HG02642 (cell line): ENCODE results near the gene DOCK6.

Source experiments
- ATAC-seq: cut with Tn5 transposase; IDR thresholded peaks from one replicate; pipeline ENCODE4 v1.9.1; 2021; ENCODE audit warnings: mild to moderate bottlenecking; ENCODE audit not compliant: unreplicated experiment, poor library complexity

DOCK6 gene

GRCh38 chr19:11274533-11275086 lies 12.3 kb upstream of the DOCK6 start:
- no peak for ATAC-seq

GRCh38 chr19:11273989-11274388 lies 11.7 kb upstream of the DOCK6 start:
- no peak for ATAC-seq

DNA sequence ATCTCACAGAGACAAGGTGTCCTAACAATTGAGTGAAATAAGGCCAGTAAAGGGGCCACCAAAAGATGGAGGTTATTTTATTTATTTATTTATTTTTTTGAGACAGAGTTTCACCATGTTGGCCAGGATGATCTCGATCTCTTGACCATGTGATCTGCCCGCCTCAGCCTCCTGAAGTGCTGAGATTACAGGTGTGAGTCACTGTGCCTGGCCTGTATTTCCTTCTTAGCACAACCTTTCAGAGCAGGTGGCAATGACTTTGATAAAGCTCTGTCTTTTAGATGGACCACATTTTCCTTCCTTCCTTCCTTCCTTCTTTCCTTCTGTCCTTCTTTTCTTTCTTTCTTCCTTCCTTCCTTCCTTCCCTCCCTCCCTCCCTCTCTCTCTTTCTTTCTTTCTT lies 11.0 kb upstream of the DOCK6 start:
- no peak for ATAC-seq

- no peak for ATAC-seq
Observed at GRCh38 chr19:11269408-11269807, 7.1 kb upstream of the DOCK6 start.

- ATAC-seq: no peak
Observed at GRCh38 chr19:11268783-11269267, 6.5 kb upstream of the DOCK6 start.

GRCh38 chr19:11267316-11268085 lies 5.2 kb upstream of the DOCK6 start:
- ATAC-seq: no peak

- no peak for ATAC-seq
Observed at GRCh38 chr19:11265785-11266236, 3.5 kb upstream of the DOCK6 start.

DNA sequence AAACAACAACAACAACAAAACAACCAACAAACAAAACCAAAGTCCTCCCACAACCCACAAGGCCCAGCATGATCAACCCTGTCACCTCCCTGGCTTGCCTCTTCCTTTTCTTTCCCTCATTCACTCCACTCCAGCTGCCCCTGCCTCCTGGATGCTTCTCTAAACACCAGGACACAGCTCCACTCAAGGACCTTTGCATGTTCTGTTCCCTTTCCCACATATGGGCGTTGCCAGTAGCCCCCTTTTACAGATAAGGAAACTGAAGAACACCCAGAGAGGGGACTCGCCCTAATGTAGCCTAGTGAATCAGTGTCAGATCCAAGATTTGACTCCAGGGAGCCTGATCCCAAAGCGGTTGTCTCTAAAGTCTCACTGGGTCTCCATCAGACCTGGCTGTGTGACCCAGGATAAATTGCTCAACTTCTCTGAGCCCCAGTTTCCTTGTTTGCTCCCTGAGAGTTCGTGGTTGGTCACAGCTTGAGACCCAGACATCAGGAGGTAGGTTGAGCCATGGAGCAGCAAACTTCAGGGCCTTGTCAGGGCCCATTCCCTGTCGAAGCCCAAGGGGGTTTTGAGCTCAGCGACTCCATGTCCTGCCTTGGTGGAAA lies 3.0 kb upstream of the DOCK6 start:
- no peak for ATAC-seq

- no peak for ATAC-seq
Observed at GRCh38 chr19:11264452-11265176, 2.3 kb upstream of the DOCK6 start.

DNA sequence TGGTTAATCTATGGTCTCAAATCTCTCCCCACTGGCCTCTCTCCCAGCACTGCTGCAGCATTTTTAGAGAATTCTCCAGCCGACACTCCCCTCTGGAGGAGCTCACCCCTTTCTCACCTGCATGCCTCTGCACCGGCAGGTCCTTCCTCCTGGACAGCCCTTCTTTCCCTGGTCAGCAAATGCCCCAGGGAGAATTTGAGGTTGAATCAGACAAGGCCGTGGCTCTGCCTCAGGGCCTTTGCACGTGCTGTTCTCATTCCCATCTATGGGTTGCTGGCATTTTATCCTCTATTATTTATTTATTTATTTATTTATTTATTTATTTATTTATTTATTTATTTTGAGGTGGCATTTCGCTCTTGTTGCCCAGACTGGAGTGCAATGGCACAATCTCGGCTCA lies 1.4 kb upstream of the DOCK6 start:
- ATAC-seq: no peak

DNA sequence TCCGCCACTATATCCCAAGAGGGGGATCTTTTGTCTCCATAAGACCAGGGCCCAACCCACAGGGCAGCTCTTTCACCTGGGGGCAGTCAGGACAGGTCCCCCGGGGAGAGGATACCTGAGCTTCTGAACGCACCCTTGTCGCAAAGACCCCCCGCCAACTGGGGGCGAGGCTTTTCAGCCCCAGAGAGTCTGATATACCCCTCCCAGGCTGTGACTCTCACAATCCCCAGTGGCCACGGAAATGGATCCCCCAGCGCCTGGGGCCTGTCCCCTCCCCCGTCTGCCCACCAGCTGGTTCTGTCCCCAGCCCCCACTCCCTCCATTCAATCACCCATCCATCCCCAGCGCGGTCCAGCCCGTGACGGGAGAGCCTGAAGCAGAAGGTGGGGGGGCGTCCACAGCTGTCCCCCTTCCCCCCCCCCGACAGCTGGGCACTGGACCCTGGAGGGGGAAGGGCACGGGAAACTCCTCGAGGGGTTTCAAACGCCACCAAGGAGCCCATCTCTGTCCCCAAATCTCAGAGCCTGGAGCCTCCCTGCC lies 823 bp downstream of the DOCK6 start:
- ATAC-seq: no peak

- no peak for ATAC-seq
Observed at GRCh38 chr19:11260996-11261395, 1.3 kb downstream of the DOCK6 start.

DNA sequence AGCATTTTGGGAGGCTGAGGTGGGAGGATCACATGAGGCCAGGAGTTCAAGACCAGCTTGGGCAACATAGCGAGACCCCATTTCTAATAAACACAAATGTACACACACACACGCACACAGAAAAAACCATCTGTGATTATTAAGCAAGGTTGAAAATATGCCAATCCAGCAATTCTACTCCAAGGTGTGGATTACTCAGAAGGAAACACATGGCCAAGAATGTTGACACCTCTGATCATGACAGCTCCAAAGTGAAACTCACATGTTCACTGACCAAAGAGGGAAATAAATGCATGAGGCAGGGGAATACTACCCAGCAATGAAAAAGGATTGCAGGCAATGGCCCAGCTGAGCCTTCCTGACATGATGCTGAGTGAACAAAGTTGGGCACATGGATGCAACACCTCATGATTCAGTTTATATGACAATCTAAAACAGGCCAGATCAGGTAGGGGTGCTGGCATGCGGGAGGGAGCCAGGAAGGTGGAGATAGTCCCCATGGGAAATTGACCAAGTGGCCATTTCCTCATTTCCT lies 4.4 kb downstream of the DOCK6 start:
- ATAC-seq: no peak

- no peak for ATAC-seq
Observed at GRCh38 chr19:11256189-11256588, 6.1 kb downstream of the DOCK6 start.

GRCh38 chr19:11254666-11255065 lies 7.7 kb downstream of the DOCK6 start:
- ATAC-seq: no peak

DNA sequence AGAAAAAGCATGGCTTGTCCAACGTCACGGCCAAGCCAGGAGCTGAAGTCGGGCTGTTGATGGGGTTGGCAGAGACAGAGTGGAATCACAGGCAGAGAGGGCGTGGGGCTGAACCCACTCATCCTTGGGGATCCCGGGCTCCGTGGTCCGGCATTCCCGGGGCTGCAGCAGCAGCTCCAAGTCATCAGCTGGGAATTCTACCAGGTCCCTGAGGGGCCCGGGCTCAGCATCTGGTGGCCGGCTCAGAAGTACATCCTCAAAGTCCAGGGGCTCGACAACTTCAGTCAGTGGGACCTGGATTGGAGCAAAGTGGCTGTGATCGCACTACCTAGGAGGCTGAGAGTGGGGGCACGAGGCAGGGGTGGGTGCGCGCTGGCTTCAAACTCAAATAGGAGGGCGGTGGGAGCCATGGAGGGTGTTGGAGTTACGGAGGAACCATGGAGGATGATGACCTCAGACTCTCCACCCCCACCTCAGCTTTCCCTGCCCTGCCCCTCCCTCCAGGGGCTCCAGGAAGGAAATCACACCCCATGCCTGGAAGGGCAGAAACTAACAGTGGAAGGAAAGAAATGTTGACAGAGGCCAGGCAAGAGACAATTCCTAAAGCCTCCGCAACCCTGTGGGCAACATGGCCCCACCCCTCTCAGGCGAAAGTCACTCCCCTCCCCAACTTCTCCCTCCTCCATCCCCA lies 9.5 kb downstream of the DOCK6 start:
- ATAC-seq: no peak

DNA sequence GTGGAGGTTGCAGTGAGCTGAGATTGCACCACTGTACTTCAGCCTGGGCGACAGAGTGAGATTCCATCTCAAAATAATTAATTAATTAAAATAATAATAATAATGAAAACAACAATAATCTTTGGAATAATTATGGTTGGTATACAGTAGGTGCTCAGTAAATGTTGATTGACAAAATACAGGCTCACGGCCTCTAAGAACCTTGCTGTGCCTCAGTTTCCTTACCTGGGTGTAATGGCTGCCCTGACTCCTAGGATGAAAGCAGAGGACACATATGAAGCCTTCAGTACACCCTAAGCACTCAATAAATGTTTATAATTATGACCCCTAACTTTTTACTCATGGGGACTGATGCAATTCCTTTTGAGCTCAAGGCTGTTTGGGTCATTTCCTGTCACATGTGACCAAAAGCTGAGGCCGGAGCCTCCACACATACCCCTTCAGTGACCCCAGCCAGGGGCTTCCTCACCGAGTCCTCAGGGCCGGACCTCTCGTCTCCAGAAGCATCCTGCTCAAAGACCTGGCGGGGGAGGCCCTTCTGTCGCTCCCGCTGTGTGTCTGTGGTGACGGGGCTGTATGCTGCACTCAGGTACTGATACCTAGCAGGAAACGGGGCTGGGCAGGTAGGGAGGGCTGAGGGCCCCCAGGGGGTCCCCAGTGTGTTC lies 10.5 kb downstream of the DOCK6 start:
- no peak for ATAC-seq

GRCh38 chr19:11251217-11251616 lies 11.1 kb downstream of the DOCK6 start:
- ATAC-seq: no peak

- no peak for ATAC-seq
Observed at GRCh38 chr19:11248852-11249251, 13.5 kb downstream of the DOCK6 start.
